Lung (tissue), 12 donors: Measurements from ENCODE around the gene KDM4C. TPM values are rescaled to one million over a fixed set of nuclear protein-coding genes. Genes with fewer than 3 reads are reported as not detected.

Experiments used
- ATAC-seq: fragments of 200-7000 bp; cut with Tn5 transposase; one replicate; pipeline ENCODE4 v1.9.1; 2020; ENCODE audit warnings: moderate number of reproducible peaks; ENCODE audit not compliant: insufficient read depth, low FRiP score
- DNase-seq, 3 donors: peaks; one replicate each; pipeline ENCODE4 v3.0.0-alpha.2; 2013 to 2017
- H3K27ac ChIP-seq, 2 donors: one replicate each; pipeline ENCODE4 v1.5.1; 2013; ENCODE audit warnings: mild to moderate bottlenecking in 2 of 2, moderate library complexity in 2 of 2, control low read depth in 1 of 2, inconsistent platforms in 1 of 2, low read depth in 1 of 2, low read length in 1 of 2
- H3K27me3 ChIP-seq, 3 donors: one replicate each; pipeline ENCODE4 v1.5.1; 2013; ENCODE audit warnings: low read length in 2 of 3; ENCODE audit not compliant: control insufficient read depth in 3 of 3, insufficient read depth in 3 of 3
- H3K36me3 ChIP-seq, 4 donors: one replicate each; pipeline ENCODE4 v1.5.1; 2013; ENCODE audit warnings: low read length in 4 of 4, mild to moderate bottlenecking in 1 of 4, moderate library complexity in 1 of 4; ENCODE audit not compliant: control insufficient read depth in 4 of 4, insufficient read depth in 4 of 4
- H3K4me1 ChIP-seq, 5 donors: one replicate each; pipeline ENCODE4 v1.5.1; 2013; ENCODE audit warnings: low read length in 5 of 5, mild to moderate bottlenecking in 2 of 5, moderate library complexity in 1 of 5; ENCODE audit not compliant: control insufficient read depth in 5 of 5, insufficient read depth in 5 of 5
- H3K4me3 ChIP-seq: one replicate; pipeline ENCODE4 v1.5.1; 2013; ENCODE audit warnings: mild to moderate bottlenecking, control low read depth, moderate library complexity
- H3K9ac ChIP-seq, 2 donors: one replicate each; pipeline ENCODE4 v1.5.1; 2013; ENCODE audit warnings: low read length in 2 of 2, control low read depth in 1 of 2; ENCODE audit not compliant: insufficient read depth in 1 of 2
- H3K9me3 ChIP-seq, 4 donors: one replicate each; pipeline ENCODE4 v1.5.1; 2013; ENCODE audit warnings: low read length in 3 of 4, mild to moderate bottlenecking in 1 of 4, moderate library complexity in 1 of 4; ENCODE audit not compliant: control insufficient read depth in 4 of 4, insufficient read depth in 3 of 4
- CTCF ChIP-seq: IDR thresholded peaks from 2 replicates; pipeline ENCODE4 v1.5.1; 2012; ENCODE audit warnings: mild to moderate bottlenecking; ENCODE audit errors: control extremely low read depth, extremely low read depth
- WGBS, 2 donors: extraction: QIAGEN DNeasy Blood & Tissue Kit; methylation state at CpG; one replicate each; pipeline ENCODE4 v1.1.7; 2013; 5-methylcytosine and 5-hydroxymethylcytosine counted together
- polyA plus RNA-seq, 2 donors: library from polyadenylated mRNA; stranded (reverse); fragments of 200-250 nt; gene quantifications; one replicate each; pipeline ENCODE4 v1.2.1, GENCODE V29; 2013
- total RNA-seq, 2 donors: library from RNA; depleted of rRNA in 1 of 2; stranded (reverse); fragments of >200 nt in 1 of 2; gene quantifications; one replicate each; pipeline ENCODE4 v1.2.1, GENCODE V29; 2014 to 2021
- donor health status: control.
- donor health status: control.
- donor health status: Bipolar disorder and iron deficiency.
- donor health status: healthy.
- donor health status: DM: yes; HTN: yes; CAD: no.

The KDM4C gene
- total and polyA plus RNA-seq, 4 donors: 7.1 to 78.5 (median 25.0) TPM

GRCh38 chr9:7111413-7111812 lies 353.6 kb downstream of the KDM4C start:
- Histone ChIP-seq H3K36me3 (peaks cover 0 to 3% (median under 1%) of the 10 kb centered on the region in 4 donors), H3K4me3 (no peak overlapping the region), H3K27me3 (no peaks in the 10 kb centered on the region), H3K9ac (no peak overlapping the region), H3K4me1 (peaks cover 0 to 2% (median 0%) of the 10 kb centered on the region in 5 donors), H3K27ac (no peak overlapping the region), H3K9me3 (no peaks in the 10 kb centered on the region)
- DNase-seq: no peak
- 62 to 64% methylated on average over 3 of the region's 3 CpGs for WGBS, 2 donors
- no peak for TF ChIP-seq CTCF
- no peak for ATAC-seq

GRCh38 chr9:7115606-7116005 lies 357.8 kb downstream of the KDM4C start:
- Histone ChIP-seq H3K9ac (no peak overlapping the region), H3K27me3 (no peaks in the 10 kb centered on the region), H3K4me3 (no peak overlapping the region), H3K9me3 (no peaks in the 10 kb centered on the region), H3K36me3 (peaks cover 0 to 1% (median 0%) of the 10 kb centered on the region in 4 donors), H3K4me1 (peaks cover 0 to 4% (median 0%) of the 10 kb centered on the region in 5 donors), H3K27ac (no peak overlapping the region)
- DNase-seq: no peak
- 0% methylated on average over 1 of the region's 1 CpG for WGBS, 2 donors
- ATAC-seq: no peak
- TF ChIP-seq CTCF: no peak

GRCh38 chr9:7117676-7118561 lies 360.1 kb downstream of the KDM4C start:
- Histone ChIP-seq H3K36me3 (peaks cover 0 to 1% (median 0%) of the 10 kb centered on the region in 4 donors), H3K4me3 (no peak overlapping the region), H3K9ac (no peak overlapping the region), H3K27ac (no peak overlapping the region), H3K4me1 (peaks cover 0 to 4% (median 0%) of the 10 kb centered on the region in 5 donors), H3K9me3 (no peaks in the 10 kb centered on the region), H3K27me3 (no peaks in the 10 kb centered on the region)
- DNase-seq: no peak
- no peak for TF ChIP-seq CTCF
- no peak for ATAC-seq
- WGBS, 2 donors: 79 to 81% methylated on average over 6 of the region's 6 CpGs
